IPS-18a (cell line): ENCODE results near the gene COL6A5.

Experiments
- H3K27ac ChIP-seq: one replicate; pipeline ENCODE4 v1.5.1; 2013; ENCODE audit warnings: low read length
- H3K27me3 ChIP-seq: one replicate; pipeline ENCODE4 v1.6.1; 2013; ENCODE audit warnings: mild to moderate bottlenecking, low read length; ENCODE audit not compliant: control insufficient read depth, insufficient read depth
- H3K36me3 ChIP-seq: one replicate; pipeline ENCODE4 v1.6.1; 2013; ENCODE audit warnings: low read depth, low read length; ENCODE audit not compliant: control insufficient read depth
- H3K4me1 ChIP-seq: one replicate; pipeline ENCODE4 v1.6.1; 2013; ENCODE audit warnings: low read depth, low read length; ENCODE audit not compliant: control insufficient read depth
- H3K4me3 ChIP-seq: one replicate; pipeline ENCODE4 v1.5.1; 2013; ENCODE audit warnings: low read length
- H3K9ac ChIP-seq: one replicate; pipeline ENCODE4 v1.6.1; 2013; ENCODE audit warnings: mild to moderate bottlenecking, low read length, moderate library complexity
- H3K9me3 ChIP-seq: one replicate; pipeline ENCODE4 v1.6.1; 2013; ENCODE audit warnings: low read depth, low read length; ENCODE audit not compliant: control insufficient read depth

Gene COL6A5

GRCh38 chr3:130528120-130528519, 182.6 kb downstream of the COL6A5 start:
- H3K36me3 ChIP-seq = no peaks in the 10 kb centered on the region
- no peaks in the 10 kb centered on the region for H3K9me3 ChIP-seq
- H3K9ac ChIP-seq = no peak overlapping the region
- H3K4me1 ChIP-seq = peaks cover 6% of the 10 kb centered on the region
- H3K4me3 ChIP-seq = no peak overlapping the region
- no peaks in the 10 kb centered on the region for H3K27me3 ChIP-seq
- H3K27ac ChIP-seq = no peak overlapping the region

- H3K4me1 ChIP-seq = peaks cover 6% of the 10 kb centered on the region
- no peak overlapping the region for H3K9ac ChIP-seq
- H3K36me3 ChIP-seq = no peaks in the 10 kb centered on the region
- no peaks in the 10 kb centered on the region for H3K27me3 ChIP-seq
- H3K27ac ChIP-seq = no peak overlapping the region
- no peak overlapping the region for H3K4me3 ChIP-seq
- no peaks in the 10 kb centered on the region for H3K9me3 ChIP-seq
Observed at GRCh38 chr3:130529486-130530215, 184.2 kb downstream of the COL6A5 start.

GRCh38 chr3:130533247-130533646, 187.8 kb downstream of the COL6A5 start:
- Histone ChIP-seq H3K27me3 (no peaks in the 10 kb centered on the region), H3K4me1 (peaks cover 6% of the 10 kb centered on the region), H3K9ac (no peak overlapping the region), H3K4me3 (no peak overlapping the region), H3K9me3 (no peaks in the 10 kb centered on the region), H3K36me3 (no peaks in the 10 kb centered on the region), H3K27ac (no peak overlapping the region)
